Stomach smooth muscle (tissue), 2 donors: Measurements from ENCODE around the gene SMIM13.
"Not testable (repeated sequence)": the region's sequence is repeated elsewhere in the genome, so short reads cannot be mapped to it uniquely, and the experiment has no call there.

Experiments
- H3K27ac ChIP-seq: one replicate; pipeline ENCODE4 v1.7.0; 2013; ENCODE audit warnings: mild to moderate bottlenecking, low read length, inconsistent platforms
- H3K27me3 ChIP-seq, 2 donors: one replicate each; pipeline ENCODE4 v1.7.0; 2013; ENCODE audit warnings: low read length in 2 of 2; ENCODE audit not compliant: insufficient read depth in 2 of 2, control insufficient read depth in 1 of 2
- H3K36me3 ChIP-seq, 2 donors: one replicate each; pipeline ENCODE4 v1.7.0; 2013; ENCODE audit warnings: low read length in 2 of 2; ENCODE audit not compliant: control insufficient read depth in 2 of 2, insufficient read depth in 2 of 2
- H3K4me1 ChIP-seq: one replicate; pipeline ENCODE4 v1.7.0; 2013; ENCODE audit warnings: low read length; ENCODE audit not compliant: control insufficient read depth, insufficient read depth
- H3K4me3 ChIP-seq, 2 donors: one replicate each; pipeline ENCODE4 v1.7.0; 2013; ENCODE audit warnings: low read length in 2 of 2
- H3K9ac ChIP-seq, 2 donors: one replicate each; pipeline ENCODE4 v1.7.0; 2013; ENCODE audit warnings: low read length in 2 of 2, mild to moderate bottlenecking in 1 of 2
- H3K9me3 ChIP-seq, 2 donors: one replicate each; pipeline ENCODE4 v1.7.0; 2013; ENCODE audit warnings: low read length in 2 of 2; ENCODE audit not compliant: control insufficient read depth in 2 of 2
- donor health status: healthy.
- donor health status: Pancreatic carcinoma.

SMIM13 gene

GRCh38 chr6:11083956-11084355, 9.7 kb upstream of the SMIM13 start:
- no peak overlapping the region for H3K4me3 ChIP-seq
- H3K4me1 ChIP-seq = no peaks in the 10 kb centered on the region
- no peak overlapping the region for H3K27ac ChIP-seq
- H3K27me3 ChIP-seq = peaks cover 0 to 2% of the 10 kb centered on the region in 2 donors
- no peaks in the 10 kb centered on the region for H3K36me3 ChIP-seq
- H3K9ac ChIP-seq = no peak overlapping the region
- no peaks in the 10 kb centered on the region for H3K9me3 ChIP-seq

GRCh38 chr6:11085758-11086435, 7.7 kb upstream of the SMIM13 start:
- Histone ChIP-seq H3K27me3 (peaks cover 0 to 2% of the 10 kb centered on the region in 2 donors), H3K36me3 (no peaks in the 10 kb centered on the region), H3K4me3 (no peak overlapping the region), H3K9ac (no peak overlapping the region), H3K9me3 (no peaks in the 10 kb centered on the region), H3K27ac (no peak overlapping the region), H3K4me1 (no peaks in the 10 kb centered on the region)

GRCh38 chr6:11087141-11087812, 6.4 kb upstream of the SMIM13 start:
- not testable (repeated sequence) for H3K36me3 ChIP-seq, H3K4me3 ChIP-seq, H3K9me3 ChIP-seq, H3K9ac ChIP-seq, H3K27ac ChIP-seq, H3K27me3 ChIP-seq, H3K4me1 ChIP-seq

- no peak overlapping the region for H3K9ac ChIP-seq
Measured at GRCh38 chr6:11089695-11090094, 3.9 kb upstream of the SMIM13 start.

GRCh38 chr6:11091141-11091540, 2.5 kb upstream of the SMIM13 start:
- not testable (repeated sequence) for H3K27me3 ChIP-seq, H3K9me3 ChIP-seq, H3K4me3 ChIP-seq, H3K36me3 ChIP-seq, H3K9ac ChIP-seq, H3K27ac ChIP-seq
- H3K4me1 ChIP-seq = peaks cover 17% of the 10 kb centered on the region

More at GRCh38 chr6:11089695-11090094, 3.9 kb upstream of the SMIM13 start:
- H3K27me3 ChIP-seq = no peaks in the 10 kb centered on the region
- no peaks in the 10 kb centered on the region for H3K36me3 ChIP-seq
- H3K4me3 ChIP-seq = no peak overlapping the region
- H3K27ac ChIP-seq = no peak overlapping the region
- H3K4me1 ChIP-seq = peaks cover 6% of the 10 kb centered on the region
- no peaks in the 10 kb centered on the region for H3K9me3 ChIP-seq

- peaks cover 17% of the 10 kb centered on the region for H3K4me1 ChIP-seq
- no peaks in the 10 kb centered on the region for H3K27me3 ChIP-seq
- peak overlapping the region; percentile 92 to 94 for H3K9ac ChIP-seq
- H3K9me3 ChIP-seq = no peaks in the 10 kb centered on the region
- peak overlapping the region; percentile 92 for H3K27ac ChIP-seq
- H3K36me3 ChIP-seq = no peaks in the 10 kb centered on the region
- H3K4me3 ChIP-seq = peak overlapping the region; percentile 96
Measured at GRCh38 chr6:11092668-11093375, 812 bp upstream of the SMIM13 start.

GRCh38 chr6:11093376-11093625, 333 bp upstream of the SMIM13 start:
- H3K27ac ChIP-seq = peak overlapping the region; percentile 92

GRCh38 chr6:11094411-11094851, 797 bp downstream of the SMIM13 start:
- Histone ChIP-seq H3K4me1 (peaks cover 17% of the 10 kb centered on the region), H3K4me3 (peak overlapping the region; percentile 96), H3K9me3 (no peaks in the 10 kb centered on the region), H3K9ac (peak overlapping the region; percentile 79 to 89), H3K36me3 (no peaks in the 10 kb centered on the region), H3K27me3 (no peaks in the 10 kb centered on the region), H3K27ac (peak overlapping the region; percentile 64)

More at GRCh38 chr6:11093376-11093625, 333 bp upstream of the SMIM13 start:
- Histone ChIP-seq H3K4me1 (peaks cover 17% of the 10 kb centered on the region), H3K4me3 (peak overlapping the region; percentile 96), H3K27me3 (no peaks in the 10 kb centered on the region), H3K9ac (peak overlapping the region; percentile 92 to 94), H3K9me3 (no peaks in the 10 kb centered on the region), H3K36me3 (no peaks in the 10 kb centered on the region)

GRCh38 chr6:11094941-11095340, 1.3 kb downstream of the SMIM13 start:
- no peaks in the 10 kb centered on the region for H3K27me3 ChIP-seq
- H3K4me3 ChIP-seq = peak overlapping the region; percentile 96
- no peaks in the 10 kb centered on the region for H3K9me3 ChIP-seq
- H3K4me1 ChIP-seq = peaks cover 17% of the 10 kb centered on the region
- no peaks in the 10 kb centered on the region for H3K36me3 ChIP-seq
- peak overlapping the region; percentile 79 to 89 for H3K9ac ChIP-seq
- peak overlapping the region; percentile 64 for H3K27ac ChIP-seq

GRCh38 chr6:11096109-11096508, 2.5 kb downstream of the SMIM13 start:
- Histone ChIP-seq H3K4me1 (peaks cover 17% of the 10 kb centered on the region), H3K27ac (no peak overlapping the region), H3K9me3 (no peaks in the 10 kb centered on the region), H3K27me3 (no peaks in the 10 kb centered on the region), H3K36me3 (no peaks in the 10 kb centered on the region), H3K4me3 (no peak overlapping the region), H3K9ac (no peak overlapping the region)

GRCh38 chr6:11097476-11097875, 3.8 kb downstream of the SMIM13 start:
- no peak overlapping the region for H3K9ac ChIP-seq
- H3K4me1 ChIP-seq = peaks cover 17% of the 10 kb centered on the region
- H3K9me3 ChIP-seq = no peaks in the 10 kb centered on the region
- no peak overlapping the region for H3K4me3 ChIP-seq
- no peak overlapping the region for H3K27ac ChIP-seq
- H3K36me3 ChIP-seq = no peaks in the 10 kb centered on the region
- H3K27me3 ChIP-seq = no peaks in the 10 kb centered on the region
